Activated T-cell treated with anti-CD3 and anti-CD28 coated beads, Interleukin-2, amount 50 U/mL, for 4 hours (primary cell): Measurements from ENCODE around the gene GBA2. TPM values are rescaled to one million over a fixed set of nuclear protein-coding genes. Genes with fewer than 3 reads are reported as not detected.

Experiments
- ATAC-seq, 2 donors: fragments of 200-7000 bp; cut with Tn5 transposase; one replicate each; pipeline ENCODE4 v1.10.0; 2021
- DNase-seq: peaks from one replicate; pipeline ENCODE4 v3.0.0-alpha.2; 2020
- H3K27me3 Mint-ChIP-seq: one replicate; pipeline ENCODE4 v1.8.0; 2021; ENCODE audit warnings: low read depth, mixed read lengths
- H3K36me3 Mint-ChIP-seq: one replicate; pipeline ENCODE4 v1.8.0; 2022; ENCODE audit warnings: mixed read lengths; ENCODE audit not compliant: insufficient read depth
- H3K4me1 Mint-ChIP-seq: one replicate; pipeline ENCODE4 v1.8.0; 2021; ENCODE audit warnings: low read depth, mixed read lengths
- H3K4me3 Mint-ChIP-seq: one replicate; pipeline ENCODE4 v1.8.0; 2021; ENCODE audit warnings: mild to moderate bottlenecking, moderate library complexity, mixed read lengths
- H3K9me3 Mint-ChIP-seq: one replicate; pipeline ENCODE4 v1.8.0; 2021; ENCODE audit warnings: mixed read lengths
- total RNA-seq, 3 donors: library from RNA; stranded (reverse); gene quantifications; one replicate each; pipeline ENCODE4 v1.2.1, GENCODE V29; 2021

The GBA2 gene
- total RNA-seq, 3 donors from 2014 or later, result 29.9 to 34.8 (median 33.2) TPM

GRCh38 chr9:35725362-35725761 is 23.7 kb downstream of the GBA2 start:
- H3K36me3 Mint-ChIP-seq, result peaks cover 41% of the 10 kb centered on the region

DNA sequence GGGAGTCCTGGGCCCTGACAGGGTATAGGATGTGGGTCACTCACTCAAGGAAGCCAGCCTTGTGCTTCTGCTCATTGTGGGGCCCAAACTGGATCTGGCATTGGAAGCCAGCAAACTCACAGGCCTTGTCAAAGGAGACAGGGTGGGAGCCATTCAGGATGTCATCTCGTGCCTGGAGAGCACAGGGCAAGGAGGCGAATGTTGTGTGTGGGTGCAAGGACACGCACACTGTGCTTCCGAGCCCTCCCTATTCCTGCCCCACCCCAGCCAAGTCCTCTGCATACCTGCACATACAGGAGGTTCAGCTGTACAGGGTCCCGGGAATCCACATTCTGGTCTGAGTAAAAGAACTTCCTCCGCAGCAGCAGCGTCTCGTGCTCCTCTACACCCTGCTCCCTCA is 25.1 kb downstream of the GBA2 start:
- no peak for DNase-seq
- Mint-ChIP-seq H3K9me3 (no peaks in the 10 kb centered on the region), H3K27me3 (no peaks in the 10 kb centered on the region), H3K36me3 (peaks cover 51% of the 10 kb centered on the region), H3K4me1 (peaks cover 4% of the 10 kb centered on the region), H3K4me3 (no peak overlapping the region)
- no peak for ATAC-seq

More at GRCh38 chr9:35725362-35725761, 23.7 kb downstream of the GBA2 start:
- Mint-ChIP-seq H3K4me1 (peaks cover 4% of the 10 kb centered on the region), H3K4me3 (no peak overlapping the region), H3K27me3 (no peaks in the 10 kb centered on the region), H3K9me3 (no peaks in the 10 kb centered on the region)
- ATAC-seq, result no peak
- no peak for DNase-seq

GRCh38 chr9:35723426-35723825 is 25.6 kb downstream of the GBA2 start:
- no peak for DNase-seq
- Mint-ChIP-seq H3K27me3 (no peaks in the 10 kb centered on the region), H3K36me3 (peaks cover 53% of the 10 kb centered on the region), H3K4me1 (peaks cover 4% of the 10 kb centered on the region), H3K4me3 (no peak overlapping the region), H3K9me3 (no peaks in the 10 kb centered on the region)
- no peak for ATAC-seq

- ATAC-seq (no peak), DNase-seq (no peak)
- Mint-ChIP-seq H3K9me3 (no peaks in the 10 kb centered on the region), H3K4me3 (no peak overlapping the region), H3K4me1 (peaks cover 1% of the 10 kb centered on the region), H3K36me3 (peaks cover 74% of the 10 kb centered on the region), H3K27me3 (no peaks in the 10 kb centered on the region)
Observed at GRCh38 chr9:35719546-35719945, 29.5 kb downstream of the GBA2 start.

DNA sequence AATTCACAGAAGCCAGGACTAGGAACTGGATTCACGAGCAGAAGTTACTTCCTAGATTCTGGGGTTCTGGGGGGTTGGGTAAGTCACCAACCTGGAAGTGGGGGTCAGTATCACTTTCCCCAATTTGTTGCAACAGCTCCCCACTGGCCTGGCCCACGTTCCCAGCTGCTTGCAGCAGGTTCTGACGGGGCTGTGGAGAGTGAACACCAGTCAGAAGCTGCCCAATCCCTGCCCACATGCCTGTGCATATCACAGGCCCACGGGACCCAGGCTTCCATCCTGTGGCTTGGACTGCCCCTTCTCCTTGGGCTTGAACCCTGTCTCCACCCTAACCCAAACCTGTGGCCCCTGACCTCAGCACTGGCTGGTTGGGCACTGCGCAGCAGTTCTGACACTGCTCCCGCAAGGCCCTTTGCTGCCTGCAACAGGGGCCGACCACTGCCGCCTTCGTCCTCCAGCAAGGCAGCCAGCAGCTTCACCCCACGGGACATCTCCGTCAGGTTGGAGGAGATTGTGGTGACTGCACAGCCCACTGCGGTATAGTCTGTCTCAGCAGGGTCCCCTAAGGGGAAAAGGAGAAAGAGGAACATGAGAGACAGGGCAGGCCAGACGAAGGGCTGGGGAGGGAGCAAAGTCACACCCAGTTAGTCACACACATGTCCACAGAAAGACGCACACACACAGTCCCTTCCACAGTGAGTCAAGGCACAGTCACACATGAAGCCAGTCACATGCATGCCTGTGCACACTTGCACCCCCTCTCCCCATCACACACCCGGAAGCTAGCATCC is 30.1 kb downstream of the GBA2 start:
- no peak for ATAC-seq
- no peaks in the 10 kb centered on the region for H3K9me3 Mint-ChIP-seq
- H3K27me3 Mint-ChIP-seq, result no peaks in the 10 kb centered on the region
- peaks cover 72% of the 10 kb centered on the region for H3K36me3 Mint-ChIP-seq
- no peak overlapping the region for H3K4me3 Mint-ChIP-seq
- no peaks in the 10 kb centered on the region for H3K4me1 Mint-ChIP-seq
- no peak for DNase-seq

GRCh38 chr9:35717132-35717870 is 31.7 kb downstream of the GBA2 start:
- Mint-ChIP-seq H3K4me1 (no peaks in the 10 kb centered on the region), H3K27me3 (no peaks in the 10 kb centered on the region), H3K4me3 (no peak overlapping the region), H3K9me3 (no peaks in the 10 kb centered on the region), H3K36me3 (peaks cover 60% of the 10 kb centered on the region)
- ATAC-seq (no peak), DNase-seq (no peak)

DNA sequence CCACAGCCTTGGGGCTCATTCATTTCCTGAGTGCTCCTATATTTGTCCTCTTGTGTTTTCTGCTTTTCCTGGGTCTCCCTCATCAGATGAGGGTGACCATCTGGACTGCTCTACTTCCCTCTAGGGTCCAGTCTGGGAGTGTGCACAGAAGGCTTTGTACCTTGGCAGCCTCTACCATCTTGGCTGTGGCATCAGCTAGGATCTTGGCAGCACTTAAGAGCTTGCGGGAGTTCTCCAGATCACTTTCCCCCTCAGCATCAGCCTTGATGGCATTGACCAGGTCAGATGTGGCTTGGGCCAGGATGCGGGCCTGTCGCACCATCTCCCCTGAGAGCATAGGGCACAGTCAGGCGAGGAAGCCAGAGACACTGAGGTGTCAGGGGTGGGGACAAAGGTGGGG is 32.8 kb downstream of the GBA2 start:
- no peak for ATAC-seq
- Mint-ChIP-seq H3K36me3 (peaks cover 59% of the 10 kb centered on the region), H3K4me1 (peaks cover 3% of the 10 kb centered on the region), H3K4me3 (no peak overlapping the region), H3K9me3 (no peaks in the 10 kb centered on the region), H3K27me3 (no peaks in the 10 kb centered on the region)
- no peak for DNase-seq

GRCh38 chr9:35714579-35715252 is 34.3 kb downstream of the GBA2 start:
- H3K4me1 Mint-ChIP-seq, result peaks cover 3% of the 10 kb centered on the region
- peaks cover 64% of the 10 kb centered on the region for H3K36me3 Mint-ChIP-seq
- H3K4me3 Mint-ChIP-seq, result no peak overlapping the region
- no peaks in the 10 kb centered on the region for H3K9me3 Mint-ChIP-seq
- DNase-seq, result no peak
- H3K27me3 Mint-ChIP-seq, result no peaks in the 10 kb centered on the region
- ATAC-seq, result no peak

GRCh38 chr9:35714123-35714522 is 34.9 kb downstream of the GBA2 start:
- H3K4me3 Mint-ChIP-seq, result no peak overlapping the region
- DNase-seq (no peak), ATAC-seq (no peak)
- no peaks in the 10 kb centered on the region for H3K9me3 Mint-ChIP-seq
- H3K4me1 Mint-ChIP-seq, result peaks cover 3% of the 10 kb centered on the region
- H3K36me3 Mint-ChIP-seq, result peaks cover 61% of the 10 kb centered on the region
- H3K27me3 Mint-ChIP-seq, result no peaks in the 10 kb centered on the region

- H3K4me1 Mint-ChIP-seq, result peaks cover 3% of the 10 kb centered on the region
- no peak overlapping the region for H3K4me3 Mint-ChIP-seq
- H3K9me3 Mint-ChIP-seq, result no peaks in the 10 kb centered on the region
- H3K27me3 Mint-ChIP-seq, result no peaks in the 10 kb centered on the region
- ATAC-seq, result no peak
- H3K36me3 Mint-ChIP-seq, result peaks cover 60% of the 10 kb centered on the region
- DNase-seq, result no peak
Observed at GRCh38 chr9:35713578-35713977, 35.5 kb downstream of the GBA2 start.

GRCh38 chr9:35712762-35713400 is 36.1 kb downstream of the GBA2 start:
- peaks cover 3% of the 10 kb centered on the region for H3K4me1 Mint-ChIP-seq
- H3K4me3 Mint-ChIP-seq, result no peak overlapping the region
- ATAC-seq (no peak), DNase-seq (no peak)
- H3K9me3 Mint-ChIP-seq, result no peaks in the 10 kb centered on the region
- no peaks in the 10 kb centered on the region for H3K27me3 Mint-ChIP-seq
- H3K36me3 Mint-ChIP-seq, result peaks cover 61% of the 10 kb centered on the region

DNA sequence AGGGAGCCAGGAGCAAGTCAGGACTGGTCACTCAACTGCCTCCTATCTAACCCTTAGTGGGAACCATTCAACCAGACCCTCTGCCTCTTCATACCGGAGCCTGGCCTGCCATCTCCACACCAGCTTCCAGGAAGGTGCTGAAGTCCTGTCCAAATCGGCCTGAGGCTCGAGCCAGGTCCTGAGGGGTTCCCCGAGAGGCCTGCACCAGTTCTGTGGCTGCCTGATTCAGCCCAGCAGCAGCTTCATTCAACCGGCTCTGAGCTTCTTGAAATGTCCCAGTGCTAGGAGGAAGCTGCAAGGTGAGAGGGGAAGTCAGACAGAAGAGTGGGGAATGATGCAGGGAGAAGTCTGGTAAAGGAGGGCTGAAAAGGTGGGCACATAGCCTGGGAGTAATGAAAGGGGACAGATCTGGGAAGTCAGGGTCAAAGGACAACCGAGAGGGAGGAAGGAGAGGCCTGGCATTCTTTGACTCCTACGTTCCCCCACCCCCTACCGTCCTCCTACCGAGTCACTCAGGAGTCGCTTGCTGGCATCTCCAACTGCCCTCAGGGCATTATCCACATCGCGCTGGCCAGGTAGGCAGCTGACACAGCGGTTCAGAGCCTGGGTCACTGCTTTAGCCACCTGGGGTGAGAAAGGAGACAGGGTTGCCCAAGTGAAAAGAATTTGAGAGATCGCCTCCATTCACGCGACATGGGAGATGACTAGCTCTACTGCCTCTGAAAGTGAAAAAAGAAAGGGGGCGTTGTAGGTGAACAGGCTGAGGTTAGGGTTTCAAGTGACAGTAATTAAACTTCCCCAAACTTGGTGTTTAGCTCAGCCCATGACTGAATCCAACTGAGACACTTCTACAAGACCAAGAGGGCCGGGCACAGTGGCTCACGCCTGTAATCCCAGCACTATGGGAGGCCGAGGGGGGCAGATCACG is 37.3 kb downstream of the GBA2 start:
- no peaks in the 10 kb centered on the region for H3K27me3 Mint-ChIP-seq
- DNase-seq (no peak), ATAC-seq (peak in 1 of 2 donors; percentile 50)
- no peaks in the 10 kb centered on the region for H3K9me3 Mint-ChIP-seq
- H3K4me3 Mint-ChIP-seq, result no peak overlapping the region
- peaks cover 3% of the 10 kb centered on the region for H3K4me1 Mint-ChIP-seq
- H3K36me3 Mint-ChIP-seq, result peaks cover 64% of the 10 kb centered on the region

- DNase-seq (no peak), ATAC-seq (no peak)
- Mint-ChIP-seq H3K4me1 (peaks cover 3% of the 10 kb centered on the region), H3K9me3 (no peaks in the 10 kb centered on the region), H3K36me3 (peaks cover 61% of the 10 kb centered on the region), H3K27me3 (no peaks in the 10 kb centered on the region), H3K4me3 (no peak overlapping the region)
Observed at GRCh38 chr9:35710818-35711500, 38.1 kb downstream of the GBA2 start.
